HepG2 (cell line): ENCODE data around the gene SPINDOC. TPM values are rescaled to one million over a fixed set of nuclear protein-coding genes. Genes with fewer than 3 reads are reported as not detected.

Experiments
- ATAC-seq: fragments of 200-7000 bp; cut with Tn5 transposase; 3 replicates; pipeline ENCODE4 v1.9.1; 2020; ENCODE audit warnings: mild to moderate bottlenecking, moderate library complexity
- BruUV-seq: library from RNA; stranded (reverse); fragments of 400-500 nt; replicated peaks from 2 replicates; lab custom pipeline; 2021; lab: Mats Ljungman, UMichigan
- CTCF ChIA-PET: fragments of 300-600 bp; formaldehyde crosslinking; extraction: SDS; loops from one replicate; lab custom pipeline; 2021; ENCODE audit warnings: low total read pairs, inconsistent platforms, low intra/inter-chr PET ratio; lab: Yijun Ruan, JAX
- POLR2A ChIA-PET: fragments of 350-600 bp; sonication (Branson Sonifier 250); formaldehyde crosslinking; loops from one replicate; lab custom pipeline; 2020; ENCODE audit warnings: antibody characterized with exemption, inconsistent platforms; lab: Yijun Ruan, JAX
- DNase-seq: peaks from one replicate; pipeline ENCODE4 v3.0.0-alpha.2; 2015; ENCODE audit warnings: low spot score
- FAIRE-seq: peaks from 3 replicates; lab custom pipeline; 2011; peaks lifted over from hg19 to GRCh38; lab: Jason Lieb, UNC
- H2AFZ ChIP-seq: one replicate; pipeline ENCODE4 v1.6.1; 2011; ENCODE audit warnings: low read length, inconsistent platforms
- H3K27ac ChIP-seq: fragments of 300-600 bp; 3 replicates; pipeline ENCODE4 v1.8.0; 2011; ENCODE audit warnings: mixed run types, mild to moderate bottlenecking, mixed read lengths, low read length, inconsistent platforms; ENCODE audit not compliant: insufficient read depth; ENCODE audit errors: extremely low read length
- H3K27me3 ChIP-seq, 2 experiments: fragments of 200-600 bp in 1 of 2; 2 replicates in 1 of 2; 3 replicates in 1 of 2; pipeline versions ENCODE4 v1.6.0 to v1.8.0; 2011; ENCODE audit warnings: low read length in 2 of 2, mild to moderate bottlenecking in 2 of 2, moderate library complexity in 2 of 2, inconsistent platforms in 1 of 2; ENCODE audit not compliant: insufficient read depth in 2 of 2, control insufficient read depth in 1 of 2
- H3K36me3 ChIP-seq, 2 experiments: fragments of 200-600 bp in 1 of 2; replicated peaks in 1 of 2; 2 replicates in 1 of 2; 3 replicates in 1 of 2; pipeline versions ENCODE4 v1.5.1 to v1.8.0; 2011; ENCODE audit warnings: low read length in 2 of 2, inconsistent platforms in 1 of 2; ENCODE audit not compliant: insufficient read depth in 2 of 2, control insufficient read depth in 1 of 2
- H3K4me1 ChIP-seq: 2 replicates; pipeline ENCODE4 v1.5.1; 2012; ENCODE audit warnings: low read length, inconsistent platforms; ENCODE audit not compliant: insufficient read depth
- H3K4me2 ChIP-seq: 2 replicates; pipeline ENCODE4 v1.6.0; 2011; ENCODE audit warnings: low read depth, low read length, inconsistent platforms
- H3K4me3 ChIP-seq, 3 experiments: fragments of 200-600 bp in 1 of 3; sonication (generic), shearing (Covaris generic) in 1 of 3; replicated peaks in 1 of 3; 2 replicates each; pipeline ENCODE4 v1.5.1; 2011 to 2016; ENCODE audit warnings: low read length in 3 of 3, inconsistent platforms in 2 of 3, low read depth in 2 of 3, mild to moderate bottlenecking in 2 of 3, control low read depth in 1 of 3, mixed read lengths in 1 of 3; ENCODE audit not compliant: insufficient read depth in 1 of 3
- H3K79me2 ChIP-seq: one replicate; pipeline ENCODE4 v1.6.1; 2011; ENCODE audit warnings: low read length, inconsistent platforms; ENCODE audit not compliant: insufficient read depth
- H3K9ac ChIP-seq: 2 replicates; pipeline ENCODE4 v1.6.0; 2011; ENCODE audit warnings: mild to moderate bottlenecking, low read depth, low read length, inconsistent platforms; ENCODE audit not compliant: insufficient read depth
- H3K9me3 ChIP-seq: 2 replicates; pipeline ENCODE4 v1.5.1; 2012; ENCODE audit warnings: mild to moderate bottlenecking, low read length
- H4K20me1 ChIP-seq: 2 replicates; pipeline ENCODE4 v1.6.0; 2011; ENCODE audit warnings: inconsistent platforms, mild to moderate bottlenecking, low read length, moderate library complexity; ENCODE audit not compliant: insufficient read depth
- POGK ChIP-seq: sonication (generic); formaldehyde crosslinking; conservative IDR thresholded peaks from 2 replicates; pipeline ENCODE4 v1.8.0; 2022; ENCODE audit warnings: mild to moderate bottlenecking, moderate library complexity, missing genetic modification reagents
- RAD21 ChIP-seq: fragments of 450-650 bp; formaldehyde crosslinking; IDR thresholded peaks from 2 replicates; pipeline ENCODE4 v1.5.0; 2020; ENCODE audit warnings: mild to moderate bottlenecking
- TAF15 ChIP-seq: fragments of 200-400 bp; formaldehyde crosslinking; IDR thresholded peaks from one replicate; pipeline ENCODE4 v1.6.1; 2018; ENCODE audit warnings: mild to moderate bottlenecking, low read depth, low read length; ENCODE audit not compliant: poor library complexity, severe bottlenecking
- ZNF10 ChIP-seq: sonication (generic); formaldehyde crosslinking; IDR thresholded peaks from 2 replicates; pipeline ENCODE4 v1.4.0; 2020; ENCODE audit warnings: mild to moderate bottlenecking, low read depth, missing genetic modification reagents, borderline replicate concordance
- ZNF350 ChIP-seq: sonication (generic); formaldehyde crosslinking; IDR thresholded peaks from 2 replicates; pipeline ENCODE4 v1.4.0; 2020; ENCODE audit warnings: mild to moderate bottlenecking, low read depth, missing genetic modification reagents, borderline replicate concordance
- ZNF644 ChIP-seq: IDR thresholded peaks from 2 replicates; pipeline ENCODE4 v1.6.1; 2016; ENCODE audit warnings: low read depth
- WGBS: methylation state at CpG from one replicate; pipeline ENCODE4 v1.1.6; 2017; ENCODE audit warnings: low lambda C conversion rate; 5-methylcytosine and 5-hydroxymethylcytosine counted together
- in situ Hi-C: cut with HindIII; loops from 2 replicates; pipeline ENCODE4 v1.10.0; 2017; ENCODE audit warnings: low pct_unique_long_range_greater_than_20kb; ENCODE audit not compliant: extremely low pct_ligation_motif_present
- intact Hi-C: fragments of 100-400 bp; cut with micrococcal nuclease; formaldehyde crosslinking; loops from one replicate; pipeline ENCODE4 v1.10.0; 2022; ENCODE audit not compliant: unreplicated experiment
- polyA plus RNA-seq, 8 experiments: library from polyadenylated mRNA; depleted of rRNA in 3 of 8; stranded (reverse) in 7 of 8; unstranded in 1 of 8; fragments of >200 nt; fragmentation: Illumina TruSeq in 4 of 8; extraction: Trizol in 4 of 8; gene quantifications; 2 replicates each; pipeline versions ENCODE4 v1.2.1 to v1.2.3, GENCODE V29; 2011 to 2016; ENCODE audit warnings: low read depth in 4 of 8, missing spikeins in 1 of 8, mixed read lengths in 1 of 8; ENCODE audit not compliant: insufficient read depth in 1 of 8
- total RNA-seq, 5 experiments: library from RNA; depleted of rRNA; stranded (reverse); fragments of >200 nt; fragmentation: Illumina TruSeq; extraction: Trizol; gene quantifications; 2 replicates each; pipeline ENCODE4 v1.2.3, GENCODE V29; 2016; ENCODE audit warnings: low read depth in 1 of 5

Gene SPINDOC
- total and polyA plus RNA-seq, 2 of the 13 experiments (the other 11 are each of a cell fraction or from before 2014, with no cell fraction given), result 21.4 to 29.9 TPM

GRCh38 chr11:63800921-63801320 is 12.3 kb upstream of the SPINDOC start:
- ChIA-PET CTCF (no interaction called here), POLR2A (no interaction called here)
- Histone ChIP-seq H3K36me3 (no peaks in the 10 kb centered on the region), H4K20me1 (no peaks in the 10 kb centered on the region), H3K27ac (no peak overlapping the region), H3K79me2 (no peaks in the 10 kb centered on the region), H3K4me3 (no peak overlapping the region), H2AFZ (no peak overlapping the region), H3K9ac (no peak overlapping the region), H3K4me2 (no peak overlapping the region), H3K4me1 (peaks cover 7% of the 10 kb centered on the region), H3K9me3 (no peaks in the 10 kb centered on the region), H3K27me3 (no peaks in the 10 kb centered on the region)
- DNase-seq (no peak), ATAC-seq (no peak), FAIRE-seq (no peak)
- WGBS, result 95% methylated on average over 5 of the region's 5 CpGs
- no peak for TF ChIP-seq TAF15
- TF ChIP-seq ZNF644 (CRISPR knock-in tag), result no peak
- no peak for TF ChIP-seq POGK (CRISPR knock-in tag)
- no peak for TF ChIP-seq ZNF10 (CRISPR knock-in tag)
- no peak for TF ChIP-seq RAD21 (CRISPR knock-in tag)
- no peak for TF ChIP-seq ZNF350 (CRISPR knock-in tag)
- intact Hi-C loops (no loop called here), in situ Hi-C loops (no loop called here)
- BruUV-seq, result no TSS peak
